Measurements from ENCODE around the gene TSPAN17. TPM values are rescaled to one million over a fixed set of nuclear protein-coding genes. Genes with fewer than 3 reads are reported as not detected.

The TSPAN17 gene
- total and polyA plus RNA-seq, 10 of the 15 experiments (the other 5 are each of a cell fraction or from before 2014, with no cell fraction given): 0.24 to 17.1 (median 10.4) TPM

- H3K79me2 ChIP-seq (ENCODE audit: control insufficient read depth, insufficient read depth, low read length): no peaks in the 10 kb centered on the region
- H3K4me2 ChIP-seq (ENCODE audit: control insufficient read depth, insufficient read depth): no peak overlapping the region
- ATAC-seq (no peak), FAIRE-seq (no peak), DNase-seq (ENCODE audit: low read depth, low spot score) (no peak)
- RAD21 ChIA-PET (ENCODE audit: unreplicated experiment): interaction anchor here (0.5 to 4.8 kb wide), 42 partner anchors 9 to 930 kb away, joined by 3 to 43 read pairs (median 5); partner anchors contain the start of genes CLTB, FGFR4 and TSPAN17
- in situ Hi-C loops (cut with MboI) (loop anchor here (5.0 kb wide), 1 partner anchor 297 kb away; no protein-coding TSS in a partner anchor), intact Hi-C loops (cut with micrococcal nuclease; ENCODE audit: unreplicated experiment) (loop anchor here (1.0 to 5.0 kb wide), 4 partner anchors 84 to 453 kb away; no protein-coding TSS in a partner anchor)
- 38% methylated on average over 4 of the region's 4 CpGs for WGBS (ENCODE audit: insufficient coverage, insufficient replicate concordance, low lambda C conversion rate, missing lambda C conversion rate)
- H2AFZ ChIP-seq (ENCODE audit: control insufficient read depth, low read depth, low read length): no peak overlapping the region
- no peak overlapping the region for H3K4me3 ChIP-seq
- H3K4me1 ChIP-seq (ENCODE audit: control insufficient read depth, insufficient read depth, low read length): peaks cover 16% of the 10 kb centered on the region
- POLR2A ChIA-PET: interaction anchor here (0.9 kb wide), 1 partner anchor 12 kb away, joined by 5 read pairs; the partner anchor contains the start of gene TSPAN17
- CTCF ChIA-PET: interaction anchor here (0.6 to 6.3 kb wide), 105 partner anchors 8 to 835 kb away, joined by 3 to 102 read pairs (median 4); partner anchors contain the start of genes CDHR2, CLTB, FGFR4 and GPRIN1
- H4K20me1 ChIP-seq (ENCODE audit: control insufficient read depth, insufficient read depth): no peaks in the 10 kb centered on the region; the same call in 1 of the 2 replicates
- no peaks in the 10 kb centered on the region for H3K9me3 ChIP-seq (replicated peaks; ENCODE audit: control insufficient read depth, insufficient read depth, low read length)
- H3K36me3 ChIP-seq (ENCODE audit: control insufficient read depth in 2 of 2, insufficient read depth in 2 of 2, low read length in 1 of 2): no peaks in the 10 kb centered on the region
- no peaks in the 10 kb centered on the region for H3K27me3 ChIP-seq (replicated peaks in 1 of 2; ENCODE audit: control insufficient read depth in 2 of 2, insufficient read depth in 2 of 2, low read length in 1 of 2)
- no peak overlapping the region for H3K27ac ChIP-seq (ENCODE audit: control insufficient read depth, insufficient read depth)
- H3K9ac ChIP-seq (ENCODE audit: control insufficient read depth, insufficient read depth, low read length): no peak overlapping the region
- BruUV-seq (replicated peaks): no TSS peak
- SMC1A ChIA-PET (ENCODE audit: uncharacterized antibody, unreplicated experiment): interaction anchor here (0.6 to 2.3 kb wide), 35 partner anchors 8 to 639 kb away, joined by 3 to 35 read pairs (median 4); partner anchors contain the start of gene TSPAN17
- TF ChIP-seq LARP7 (IDR thresholded peaks at IDR 0.05): no peak
- no peak for TF ChIP-seq CHD2 (IDR thresholded peaks at IDR 0.05; ENCODE audit: borderline replicate concordance, low read depth, low read length)
- TF ChIP-seq CREM (IDR thresholded peaks at IDR 0.05; ENCODE audit: low read depth): no peak
- no peak for TF ChIP-seq SIN3A (IDR thresholded peaks at IDR 0.05; ENCODE audit: low read depth, low read length)
- no peak for TF ChIP-seq POLR2AphosphoS2 (IDR thresholded peaks at IDR 0.05; ENCODE audit: low read depth, low read length)
- TF ChIP-seq TARDBP (IDR thresholded peaks at IDR 0.05; ENCODE audit: borderline replicate concordance): no peak
- TF ChIP-seq USF2 (IDR thresholded peaks at IDR 0.05; ENCODE audit: borderline replicate concordance, low read depth, low read length): no peak
- TF ChIP-seq ZZZ3 (IDR thresholded peaks at IDR 0.05; ENCODE audit: control insufficient read depth, insufficient read length, low read depth): no peak
- TF ChIP-seq ZNF384 (IDR thresholded peaks at IDR 0.05; ENCODE audit: borderline replicate concordance, low read depth, low read length): no peak
- TF ChIP-seq TAF1 (IDR thresholded peaks at IDR 0.05; ENCODE audit: borderline replicate concordance, low read depth, low read length): no peak
- TF ChIP-seq, protein P1, sequence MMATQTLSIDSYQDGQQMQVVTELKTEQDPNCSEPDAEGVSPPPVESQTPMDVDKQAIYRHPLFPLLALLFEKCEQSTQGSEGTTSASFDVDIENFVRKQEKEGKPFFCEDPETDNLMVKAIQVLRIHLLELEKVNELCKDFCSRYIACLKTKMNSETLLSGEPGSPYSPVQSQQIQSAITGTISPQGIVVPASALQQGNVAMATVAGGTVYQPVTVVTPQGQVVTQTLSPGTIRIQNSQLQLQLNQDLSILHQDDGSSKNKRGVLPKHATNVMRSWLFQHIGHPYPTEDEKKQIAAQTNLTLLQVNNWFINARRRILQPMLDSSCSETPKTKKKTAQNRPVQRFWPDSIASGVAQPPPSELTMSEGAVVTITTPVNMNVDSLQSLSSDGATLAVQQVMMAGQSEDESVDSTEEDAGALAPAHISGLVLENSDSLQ (IDR thresholded peaks at IDR 0.05): no peak
- TF ChIP-seq, protein P2, sequence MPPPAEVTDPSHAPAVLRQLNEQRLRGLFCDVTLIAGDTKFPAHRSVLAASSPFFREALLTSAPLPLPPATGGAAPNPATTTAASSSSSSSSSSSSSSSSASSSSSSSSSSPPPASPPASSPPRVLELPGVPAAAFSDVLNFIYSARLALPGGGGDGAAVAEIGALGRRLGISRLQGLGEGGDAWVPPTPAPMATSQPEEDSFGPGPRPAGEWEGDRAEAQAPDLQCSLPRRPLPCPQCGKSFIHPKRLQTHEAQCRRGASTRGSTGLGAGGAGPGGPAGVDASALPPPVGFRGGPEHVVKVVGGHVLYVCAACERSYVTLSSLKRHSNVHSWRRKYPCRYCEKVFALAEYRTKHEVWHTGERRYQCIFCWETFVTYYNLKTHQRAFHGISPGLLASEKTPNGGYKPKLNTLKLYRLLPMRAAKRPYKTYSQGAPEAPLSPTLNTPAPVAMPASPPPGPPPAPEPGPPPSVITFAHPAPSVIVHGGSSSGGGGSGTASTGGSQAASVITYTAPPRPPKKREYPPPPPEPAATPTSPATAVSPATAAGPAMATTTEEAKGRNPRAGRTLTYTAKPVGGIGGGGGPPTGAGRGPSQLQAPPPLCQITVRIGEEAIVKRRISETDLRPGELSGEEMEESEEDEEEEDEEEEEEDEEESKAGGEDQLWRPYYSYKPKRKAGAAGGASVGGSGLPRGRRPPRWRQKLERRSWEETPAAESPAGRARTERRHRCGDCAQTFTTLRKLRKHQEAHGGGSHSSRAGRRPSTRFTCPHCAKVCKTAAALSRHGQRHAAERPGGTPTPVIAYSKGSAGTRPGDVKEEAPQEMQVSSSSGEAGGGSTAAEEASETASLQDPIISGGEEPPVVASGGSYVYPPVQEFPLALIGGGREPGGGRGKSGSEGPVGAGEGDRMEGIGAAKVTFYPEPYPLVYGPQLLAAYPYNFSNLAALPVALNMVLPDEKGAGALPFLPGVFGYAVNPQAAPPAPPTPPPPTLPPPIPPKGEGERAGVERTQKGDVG (CRISPR knock-in tag; IDR thresholded peaks at IDR 0.05): no peak
- TF ChIP-seq, protein P3, sequence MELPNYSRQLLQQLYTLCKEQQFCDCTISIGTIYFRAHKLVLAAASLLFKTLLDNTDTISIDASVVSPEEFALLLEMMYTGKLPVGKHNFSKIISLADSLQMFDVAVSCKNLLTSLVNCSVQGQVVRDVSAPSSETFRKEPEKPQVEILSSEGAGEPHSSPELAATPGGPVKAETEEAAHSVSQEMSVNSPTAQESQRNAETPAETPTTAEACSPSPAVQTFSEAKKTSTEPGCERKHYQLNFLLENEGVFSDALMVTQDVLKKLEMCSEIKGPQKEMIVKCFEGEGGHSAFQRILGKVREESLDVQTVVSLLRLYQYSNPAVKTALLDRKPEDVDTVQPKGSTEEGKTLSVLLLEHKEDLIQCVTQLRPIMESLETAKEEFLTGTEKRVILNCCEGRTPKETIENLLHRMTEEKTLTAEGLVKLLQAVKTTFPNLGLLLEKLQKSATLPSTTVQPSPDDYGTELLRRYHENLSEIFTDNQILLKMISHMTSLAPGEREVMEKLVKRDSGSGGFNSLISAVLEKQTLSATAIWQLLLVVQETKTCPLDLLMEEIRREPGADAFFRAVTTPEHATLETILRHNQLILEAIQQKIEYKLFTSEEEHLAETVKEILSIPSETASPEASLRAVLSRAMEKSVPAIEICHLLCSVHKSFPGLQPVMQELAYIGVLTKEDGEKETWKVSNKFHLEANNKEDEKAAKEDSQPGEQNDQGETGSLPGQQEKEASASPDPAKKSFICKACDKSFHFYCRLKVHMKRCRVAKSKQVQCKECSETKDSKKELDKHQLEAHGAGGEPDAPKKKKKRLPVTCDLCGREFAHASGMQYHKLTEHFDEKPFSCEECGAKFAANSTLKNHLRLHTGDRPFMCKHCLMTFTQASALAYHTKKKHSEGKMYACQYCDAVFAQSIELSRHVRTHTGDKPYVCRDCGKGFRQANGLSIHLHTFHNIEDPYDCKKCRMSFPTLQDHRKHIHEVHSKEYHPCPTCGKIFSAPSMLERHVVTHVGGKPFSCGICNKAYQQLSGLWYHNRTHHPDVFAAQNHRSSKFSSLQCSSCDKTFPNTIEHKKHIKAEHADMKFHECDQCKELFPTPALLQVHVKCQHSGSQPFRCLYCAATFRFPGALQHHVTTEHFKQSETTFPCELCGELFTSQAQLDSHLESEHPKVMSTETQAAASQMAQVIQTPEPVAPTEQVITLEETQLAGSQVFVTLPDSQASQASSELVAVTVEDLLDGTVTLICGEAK (IDR thresholded peaks at IDR 0.05; ENCODE audit: borderline replicate concordance): no peak
- no peak for TF ChIP-seq ZNF217 (IDR thresholded peaks at IDR 0.05)
Measured at GRCh38 chr5:176659860-176660461, 12.7 kb downstream of the TSPAN17 start.
